DND-41 (cell line): Measurements from ENCODE around the gene MEAK7.

Experiments
- CTCF ChIP-seq: IDR thresholded peaks from 2 replicates; pipeline ENCODE4 v1.5.1; 2012; ENCODE audit warnings: borderline replicate concordance, low read length, moderate library complexity, mild to moderate bottlenecking; ENCODE audit not compliant: poor library complexity, severe bottlenecking; ENCODE audit errors: extremely low read depth
- EZH2 ChIP-seq: IDR thresholded peaks from 3 replicates; pipeline ENCODE4 v1.6.1; 2012; ENCODE audit warnings: borderline replicate concordance, low read depth, mild to moderate bottlenecking, moderate library complexity, low read length, inconsistent platforms; ENCODE audit not compliant: severe bottlenecking

- TF ChIP-seq CTCF (peak; percentile 72), EZH2 (no peak)
Observed at GRCh38 chr16:84484579-84485254, 19.7 kb downstream of the MEAK7 start.
